Activated CD8-positive, alpha-beta memory T cell treated with anti-CD3 and anti-CD28 coated beads, Interleukin-2, amount 50 U/mL, for 48 hours (primary cell): ENCODE data around the gene PLEKHA7.
"Not testable (repeated sequence)": the region's sequence is repeated elsewhere in the genome, so short reads cannot be mapped to it uniquely, and the experiment has no call there.

Experiments
- DNase-seq: peaks from one replicate; pipeline ENCODE4 v3.0.0-alpha.2; 2020

PLEKHA7 gene

DNA sequence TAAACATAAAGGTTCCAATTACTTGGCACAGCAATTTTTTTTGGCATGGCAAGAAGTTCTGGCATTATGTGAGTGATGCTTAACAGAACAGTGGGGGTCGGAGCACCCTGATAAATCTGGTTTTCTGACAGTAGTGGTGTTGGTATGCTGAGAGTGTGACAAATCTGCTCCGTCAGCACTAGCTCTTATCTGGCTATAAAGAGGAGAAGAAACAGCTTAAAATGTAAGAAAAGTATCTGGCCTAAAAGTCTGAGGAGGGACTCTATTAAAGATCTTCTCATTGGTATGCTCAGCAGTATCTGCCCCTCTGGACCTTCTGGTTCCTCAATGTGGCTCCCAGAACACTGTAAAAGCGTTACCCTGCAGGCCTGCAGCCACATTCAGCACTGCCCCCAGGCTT is 137.4 kb downstream of the PLEKHA7 start:
- DNase-seq, result no peak

- DNase-seq, result no peak
These were observed 138.0 kb downstream of the PLEKHA7 start for GRCh38 chr11:16876053-16876752.

DNA sequence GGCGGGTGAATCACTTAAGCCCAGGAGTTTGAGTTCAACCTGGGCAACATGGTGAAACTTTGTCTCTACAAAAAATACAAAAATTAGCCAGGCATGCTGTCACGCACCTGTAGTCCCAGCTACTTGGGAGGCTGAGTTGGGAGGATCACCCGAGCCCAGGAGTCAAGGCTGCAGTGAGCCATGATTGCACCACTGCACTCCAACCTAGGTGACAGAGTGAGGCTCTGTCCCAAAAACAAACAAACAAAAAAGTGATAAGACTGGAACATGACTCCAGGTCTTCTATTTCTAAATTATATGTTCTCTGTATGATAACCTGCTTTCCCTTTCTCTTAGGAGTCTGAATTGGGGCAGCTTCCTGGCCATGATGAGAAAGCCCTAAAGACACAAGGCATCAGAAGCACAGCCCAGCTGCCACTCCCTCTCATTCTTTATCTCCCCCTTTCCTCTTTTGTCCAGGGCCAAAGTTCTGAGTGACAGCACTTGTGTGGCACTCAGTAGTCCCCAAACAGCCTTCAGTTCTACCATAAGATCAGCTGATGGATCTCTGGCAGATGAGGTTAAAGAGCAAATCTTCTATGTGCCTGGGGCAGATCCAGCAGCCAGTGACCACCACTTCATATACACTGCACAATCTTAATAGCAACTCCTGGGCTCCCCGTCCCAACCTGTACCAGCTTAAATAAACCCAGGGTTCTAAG is 139.8 kb downstream of the PLEKHA7 start:
- DNase-seq, result no peak

DNA sequence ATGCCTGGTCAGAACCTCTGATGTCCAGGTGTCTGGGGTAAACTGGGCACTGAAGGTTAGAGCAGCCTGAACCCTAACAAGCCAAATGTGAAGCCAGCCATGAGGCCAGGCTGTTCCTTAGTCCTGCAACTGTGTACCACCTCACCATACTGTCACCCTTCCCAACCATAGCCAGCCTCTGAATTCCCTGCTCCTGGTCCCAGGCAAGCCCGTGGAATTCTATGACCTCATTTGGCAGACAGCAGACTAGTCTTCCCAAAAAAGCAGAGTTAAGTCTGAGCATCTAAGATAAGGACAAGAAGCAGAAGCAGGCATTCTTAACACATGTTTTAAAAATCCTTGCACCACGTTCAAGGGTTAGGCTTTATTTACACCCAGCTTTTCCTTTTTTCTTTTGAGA is 140.9 kb downstream of the PLEKHA7 start:
- no peak for DNase-seq

GRCh38 chr11:16871368-16871767 is 142.8 kb downstream of the PLEKHA7 start:
- DNase-seq, result no peak

GRCh38 chr11:16867097-16867496 is 147.1 kb downstream of the PLEKHA7 start:
- no peak for DNase-seq

DNA sequence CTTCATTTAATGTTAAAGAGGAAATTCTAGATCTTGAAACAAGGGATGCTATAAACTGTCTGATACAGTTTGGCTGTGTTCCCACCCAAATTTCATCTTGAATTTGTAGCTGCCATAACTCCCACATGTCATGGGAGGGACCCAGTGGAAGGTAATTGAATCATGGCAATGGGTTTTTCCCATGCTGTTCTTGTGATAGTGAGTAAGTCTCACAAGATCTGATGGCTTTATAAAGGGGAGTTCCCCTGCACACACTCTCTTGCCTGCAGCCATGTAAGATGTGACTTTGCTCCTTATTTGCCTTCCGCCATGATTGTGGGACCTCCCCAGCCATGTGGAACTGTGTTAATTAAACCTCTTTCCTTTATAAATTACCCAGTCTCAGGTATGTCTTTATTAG is 149.8 kb downstream of the PLEKHA7 start:
- not testable (repeated sequence) for DNase-seq

GRCh38 chr11:16863389-16863788 is 150.8 kb downstream of the PLEKHA7 start:
- no peak for DNase-seq

DNA sequence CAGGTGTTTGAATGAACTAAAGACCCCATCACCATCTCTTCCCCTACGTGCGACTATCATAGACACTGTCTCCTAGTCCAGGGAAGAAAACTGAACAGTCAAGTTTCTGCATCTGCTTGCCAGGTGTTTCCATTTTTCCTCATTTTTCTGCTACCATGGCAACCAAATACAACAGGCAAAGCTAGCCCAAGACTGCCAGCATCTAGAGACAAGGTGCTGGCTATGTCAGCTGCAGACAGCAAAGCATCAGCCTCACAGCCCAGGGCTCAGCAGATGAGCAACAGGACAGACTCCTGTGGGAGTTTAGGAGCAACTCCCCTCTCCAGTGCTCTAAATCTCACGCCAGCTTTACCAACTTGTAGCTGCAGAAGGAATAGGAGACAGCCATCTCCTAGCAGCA is 151.5 kb downstream of the PLEKHA7 start:
- DNase-seq, result no peak

- DNase-seq, result no peak
These were observed 152.4 kb downstream of the PLEKHA7 start for GRCh38 chr11:16861862-16862261.

- DNase-seq, result no peak
These were observed 153.6 kb downstream of the PLEKHA7 start for GRCh38 chr11:16860617-16861016.

DNA sequence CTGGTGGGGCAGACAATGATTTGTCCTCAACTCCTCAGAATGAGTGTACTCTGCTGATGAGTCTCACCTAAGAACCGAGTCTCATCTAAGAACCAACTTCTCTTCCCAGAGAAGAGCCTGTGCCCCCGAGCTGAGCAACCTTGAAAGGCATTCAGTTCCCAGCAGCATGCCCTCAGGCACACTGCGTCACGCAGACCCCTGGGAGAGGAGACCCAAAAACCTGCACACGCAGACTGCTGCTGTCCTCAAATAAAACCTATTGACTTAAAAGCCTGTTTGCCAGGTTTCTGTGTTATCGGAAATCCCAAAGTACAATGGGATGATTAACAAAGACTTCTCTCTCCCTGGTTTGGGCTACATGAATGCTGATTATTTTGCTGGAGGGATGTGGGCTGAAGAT is 154.6 kb downstream of the PLEKHA7 start:
- DNase-seq, result no peak

- no peak for DNase-seq
These were observed 157.0 kb downstream of the PLEKHA7 start for GRCh38 chr11:16857186-16857585.

- no peak for DNase-seq
These were observed 158.2 kb downstream of the PLEKHA7 start for GRCh38 chr11:16856022-16856471.

DNA sequence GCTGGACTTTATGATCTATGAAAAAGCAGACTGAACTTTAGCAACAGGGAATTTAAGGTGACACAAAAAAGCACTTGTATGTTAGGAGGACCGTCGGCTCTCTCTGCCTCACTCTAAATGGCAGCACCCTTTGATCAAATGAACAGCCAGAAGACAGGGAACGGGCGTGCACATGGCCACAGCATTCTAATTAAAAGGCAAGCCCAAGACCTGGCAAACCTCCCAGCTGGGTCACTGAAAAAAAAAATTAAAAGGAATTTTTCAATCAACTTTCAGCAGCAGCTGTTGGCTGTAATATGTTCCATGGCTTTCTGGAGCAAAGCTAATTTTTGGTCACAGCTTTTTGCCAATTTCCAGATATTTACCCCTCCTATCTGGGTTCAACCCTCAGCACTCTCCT is 159.2 kb downstream of the PLEKHA7 start:
- DNase-seq, result no peak

DNA sequence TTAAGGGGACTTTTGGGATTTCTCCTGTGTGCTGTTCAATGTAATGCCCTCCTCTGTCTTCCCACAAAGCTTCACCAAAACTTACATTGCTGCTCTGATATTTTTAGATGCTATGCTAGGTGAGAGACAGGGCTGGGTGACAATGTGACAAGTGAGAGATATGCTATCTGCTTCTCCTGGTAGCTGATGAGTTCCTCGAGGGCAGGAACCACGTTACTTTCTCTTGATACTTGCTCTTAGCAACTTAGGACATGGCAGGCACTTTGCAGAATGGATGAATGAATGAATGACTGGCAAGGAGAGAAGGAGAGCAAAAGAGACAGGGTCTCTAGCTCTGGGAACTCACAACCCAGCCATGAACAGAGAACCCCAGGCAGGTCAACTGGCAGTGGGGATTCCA is 160.4 kb downstream of the PLEKHA7 start:
- DNase-seq, result no peak

DNA sequence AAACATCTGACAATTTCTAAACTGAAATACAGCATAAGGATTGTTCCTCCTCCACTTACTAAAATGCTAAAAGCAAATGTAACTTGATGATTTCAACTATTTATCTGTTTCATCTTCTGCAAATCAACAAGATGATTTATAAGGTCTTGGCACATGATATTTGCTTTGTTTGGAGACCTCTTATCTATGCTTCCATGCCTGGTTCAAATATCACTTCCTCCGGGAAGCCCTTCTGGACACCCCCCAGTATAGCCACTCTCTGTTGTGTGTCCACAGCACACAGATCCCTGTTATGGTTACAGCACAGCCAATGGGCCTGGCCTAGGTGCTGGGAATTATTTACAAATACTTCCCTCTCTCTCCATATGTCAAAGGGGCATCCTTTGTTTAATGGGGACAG is 160.9 kb downstream of the PLEKHA7 start:
- no peak for DNase-seq

DNA sequence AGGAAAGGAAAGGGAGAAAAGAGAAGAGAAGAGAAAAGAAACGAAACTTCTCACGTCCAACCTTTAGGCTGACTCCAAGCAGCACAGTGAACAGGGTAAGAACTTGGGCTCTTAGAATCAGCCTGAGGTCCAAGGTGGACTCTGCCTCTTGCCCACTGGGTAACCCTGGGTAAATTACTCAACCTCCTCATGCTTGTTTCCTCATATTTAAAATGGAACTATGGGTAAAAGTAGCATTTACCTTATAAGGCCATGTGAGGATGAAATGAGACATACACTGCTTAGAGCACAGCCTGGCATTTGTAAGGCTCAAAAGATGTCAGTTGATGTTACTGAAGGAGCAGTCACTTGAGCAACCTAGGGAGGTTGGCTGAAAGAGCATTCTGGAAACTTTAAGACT is 167.9 kb downstream of the PLEKHA7 start:
- no peak for DNase-seq

DNA sequence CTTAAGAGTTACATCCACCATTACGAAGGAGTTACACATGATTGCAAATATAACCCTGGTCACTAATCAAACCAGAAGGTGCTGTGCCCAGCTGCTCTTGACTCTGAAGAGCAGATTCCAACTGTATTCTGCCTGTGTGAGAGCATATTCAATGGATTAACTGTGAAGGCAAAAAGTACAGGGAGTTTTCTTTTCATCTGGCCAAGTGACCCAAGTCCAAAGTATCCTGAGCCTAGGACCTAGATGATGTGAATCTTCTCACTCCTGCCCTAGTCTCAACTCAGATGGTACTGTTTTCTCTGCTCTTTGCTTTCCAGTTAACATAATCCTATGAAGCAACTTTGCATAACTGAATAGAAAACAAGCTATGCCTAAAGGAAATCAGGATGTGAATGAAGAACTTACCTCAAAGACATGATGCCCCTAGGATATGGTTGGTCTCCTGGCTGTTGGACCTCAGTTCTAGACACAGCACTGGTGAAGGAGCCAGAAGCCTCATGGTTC is 169.9 kb downstream of the PLEKHA7 start:
- DNase-seq, result no peak

GRCh38 chr11:16843294-16843693 is 170.9 kb downstream of the PLEKHA7 start:
- no peak for DNase-seq

- DNase-seq, result no peak
These were observed 172.2 kb downstream of the PLEKHA7 start for GRCh38 chr11:16841984-16842383.

DNA sequence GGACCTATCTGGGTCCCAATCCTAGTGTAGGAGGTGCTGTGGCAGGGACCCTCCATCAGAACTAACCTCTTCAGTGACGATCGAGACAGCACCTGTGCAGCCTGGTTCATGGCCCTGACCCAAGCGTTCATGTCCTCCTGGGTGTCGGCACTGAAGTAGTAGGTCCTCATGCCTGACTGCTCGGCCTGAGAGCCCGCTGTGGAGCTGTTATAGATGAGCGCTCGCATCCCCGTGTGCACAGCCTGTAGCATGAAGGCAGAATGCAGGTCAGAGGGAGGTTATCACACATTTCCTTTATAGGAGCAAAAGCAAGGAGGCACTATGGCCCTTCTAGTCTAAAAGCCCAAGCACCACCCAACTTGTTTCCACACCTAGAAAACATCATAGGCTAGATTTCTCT is 172.7 kb downstream of the PLEKHA7 start:
- no peak for DNase-seq

GRCh38 chr11:16840951-16841350 is 173.3 kb downstream of the PLEKHA7 start:
- no peak for DNase-seq

DNA sequence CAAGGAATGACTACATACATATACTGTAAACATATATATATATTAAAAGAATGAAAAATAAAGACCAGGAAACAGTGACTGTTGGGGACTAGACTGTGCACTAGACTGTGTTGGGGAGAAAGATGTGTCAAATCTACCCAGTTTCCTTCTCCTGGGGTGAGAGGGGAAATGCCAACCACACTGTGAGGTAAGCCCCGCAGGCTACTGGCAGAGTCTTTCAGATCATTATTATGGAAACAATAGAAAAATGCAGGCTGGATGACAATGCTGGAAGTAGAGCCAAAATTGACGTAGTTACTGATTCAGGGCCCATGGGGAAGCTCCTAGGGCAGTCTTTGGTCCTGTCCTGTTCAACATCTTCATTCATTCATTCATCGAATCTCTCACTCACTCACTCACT is 174.4 kb downstream of the PLEKHA7 start:
- DNase-seq, result no peak

DNA sequence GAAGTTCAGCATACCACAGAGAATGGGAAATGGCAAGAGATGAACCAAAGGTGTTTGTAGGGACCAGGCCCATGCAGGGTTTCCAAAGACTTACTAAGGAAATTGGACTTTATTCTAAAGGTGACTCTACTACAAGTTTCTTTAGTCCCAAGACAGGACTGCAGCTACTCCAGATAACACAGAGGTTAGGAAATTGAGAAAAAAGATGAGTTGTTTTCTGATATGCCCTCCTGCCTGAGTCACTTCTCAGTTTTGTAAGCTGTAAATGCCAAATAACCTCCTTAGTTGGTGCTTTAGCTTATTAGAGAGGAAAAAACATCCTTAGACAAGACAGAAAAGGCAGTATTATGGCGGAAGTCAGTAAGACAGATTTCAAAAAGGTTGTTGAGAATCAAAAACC is 179.8 kb downstream of the PLEKHA7 start:
- DNase-seq, result no peak
